Brain microvascular endothelial cell (primary cell): ENCODE data around the gene SLC40A1.
"Not testable (repeated sequence)": the region's sequence is repeated elsewhere in the genome, so short reads cannot be mapped to it uniquely, and the experiment has no call there.

Experiments
- DNase-seq: peaks from one replicate; pipeline ENCODE4 v3.0.0-alpha.2; 2020
- H3K27ac ChIP-seq: fragments of 250-450 bp; sonication (Bioruptor Pico); 2 replicates; pipeline ENCODE4 v1.5.1; 2020; ENCODE audit warnings: mild to moderate bottlenecking, moderate library complexity
- H3K27me3 ChIP-seq: fragments of 250-450 bp; sonication (Bioruptor Pico); replicated peaks from 2 replicates; pipeline ENCODE4 v1.5.1; 2020; ENCODE audit warnings: mild to moderate bottlenecking
- H3K36me3 ChIP-seq: fragments of 250-450 bp; sonication (Bioruptor Pico); replicated peaks from 2 replicates; pipeline ENCODE4 v1.5.1; 2020; ENCODE audit warnings: mild to moderate bottlenecking
- H3K4me3 ChIP-seq: 2 replicates; pipeline ENCODE4 v1.5.1; 2011; ENCODE audit warnings: low read depth, mild to moderate bottlenecking, control low read depth, low read length, moderate library complexity
- CTCF ChIP-seq: IDR thresholded peaks from 2 replicates; pipeline ENCODE4 v1.5.1; 2011; ENCODE audit warnings: low read depth, mild to moderate bottlenecking, moderate library complexity, low read length, control low read depth, inconsistent platforms; ENCODE audit errors: missing control alignments
- in situ Hi-C: cut with HindIII; loops from 2 replicates; pipeline ENCODE4 v1.10.0; 2017; ENCODE audit warnings: low sequenced_read_pairs, low pct_ligation_motif_present

SLC40A1 gene

GRCh38 chr2:189608795-189609422 is 28.3 kb upstream of the SLC40A1 start:
- Histone ChIP-seq H3K4me3 (no peak overlapping the region), H3K36me3 (no peaks in the 10 kb centered on the region), H3K27me3 (no peaks in the 10 kb centered on the region), H3K27ac (peak overlapping the region; percentile 63)
- in situ Hi-C loops = no loop called here
- no peak for DNase-seq
- TF ChIP-seq CTCF = no peak

- Histone ChIP-seq H3K36me3 (no peaks in the 10 kb centered on the region), H3K4me3 (no peak overlapping the region), H3K27ac (peak overlapping the region; percentile 63), H3K27me3 (no peaks in the 10 kb centered on the region)
- in situ Hi-C loops = no loop called here
- no peak for DNase-seq
- no peak for TF ChIP-seq CTCF
Measured at GRCh38 chr2:189608170-189608569, 27.6 kb upstream of the SLC40A1 start.

DNA sequence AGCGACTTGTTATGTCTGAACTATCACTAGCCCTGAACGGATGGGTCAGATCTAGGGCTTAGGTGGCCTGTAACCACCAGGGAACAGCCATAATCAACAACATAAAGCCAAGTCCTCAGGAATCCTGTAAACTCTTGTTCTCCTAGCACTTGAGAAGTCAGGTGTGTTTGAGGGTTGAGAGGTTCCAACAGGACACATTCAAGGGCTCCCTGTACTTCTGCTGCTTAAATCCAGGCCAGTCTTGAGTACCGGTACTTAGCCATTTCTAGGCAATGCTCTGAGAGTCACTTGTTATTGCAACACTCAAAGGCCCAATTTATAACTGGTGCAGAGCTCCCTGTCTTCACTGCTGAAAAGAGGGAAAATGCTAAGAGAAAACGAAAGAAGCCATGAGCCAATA is 21.6 kb upstream of the SLC40A1 start:
- Histone ChIP-seq H3K27ac (no peak overlapping the region), H3K27me3 (no peaks in the 10 kb centered on the region), H3K36me3 (no peaks in the 10 kb centered on the region), H3K4me3 (no peak overlapping the region)
- in situ Hi-C loops = no loop called here
- no peak for TF ChIP-seq CTCF
- no peak for DNase-seq

DNA sequence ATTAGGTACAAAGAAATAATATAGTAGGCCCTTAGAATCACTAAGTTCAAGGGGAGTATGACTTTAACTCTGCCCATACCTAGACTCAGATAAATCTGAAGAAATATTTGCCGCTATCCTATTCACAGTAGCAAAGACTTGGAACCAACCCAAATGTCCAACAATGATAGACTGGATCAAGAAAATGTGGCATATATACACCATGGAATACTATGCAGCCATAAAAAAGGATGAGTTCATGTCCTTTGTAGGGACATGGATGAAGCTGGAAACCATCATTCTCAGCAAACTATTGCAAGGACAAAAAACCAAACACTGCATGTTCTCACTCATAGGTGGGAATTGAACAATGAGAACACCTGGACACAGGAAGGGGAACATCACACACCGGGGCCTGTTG is 21.1 kb upstream of the SLC40A1 start:
- H3K4me3 ChIP-seq, H3K27me3 ChIP-seq, H3K36me3 ChIP-seq, in situ Hi-C loops, DNase-seq: not testable (repeated sequence)
- H3K27ac ChIP-seq = peak overlapping the region; percentile 35

DNA sequence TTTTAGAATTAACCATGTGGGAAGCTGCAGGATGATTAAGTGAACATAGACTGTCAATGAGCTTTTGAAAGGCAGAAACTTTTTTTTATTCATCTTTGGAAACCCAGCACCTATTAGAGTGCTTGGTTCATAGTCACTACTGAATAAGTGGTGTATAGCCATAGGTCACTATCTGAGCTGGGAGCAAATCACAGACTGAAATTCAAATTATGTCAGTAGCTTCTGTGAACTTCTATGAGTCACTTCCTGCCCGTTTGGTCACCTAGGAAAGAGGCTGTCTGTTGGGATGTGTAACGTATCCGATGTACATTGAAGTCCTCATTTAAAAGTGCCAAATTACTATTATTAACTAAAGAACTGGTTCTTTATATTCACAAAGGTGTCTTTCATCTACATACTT is 20.5 kb upstream of the SLC40A1 start:
- in situ Hi-C loops = no loop called here
- TF ChIP-seq CTCF = no peak
- peak; percentile 91 for DNase-seq
- no peaks in the 10 kb centered on the region for H3K36me3 ChIP-seq
- H3K27me3 ChIP-seq = no peaks in the 10 kb centered on the region
- H3K27ac ChIP-seq = peak overlapping the region; percentile 42
- H3K4me3 ChIP-seq = no peak overlapping the region

DNA sequence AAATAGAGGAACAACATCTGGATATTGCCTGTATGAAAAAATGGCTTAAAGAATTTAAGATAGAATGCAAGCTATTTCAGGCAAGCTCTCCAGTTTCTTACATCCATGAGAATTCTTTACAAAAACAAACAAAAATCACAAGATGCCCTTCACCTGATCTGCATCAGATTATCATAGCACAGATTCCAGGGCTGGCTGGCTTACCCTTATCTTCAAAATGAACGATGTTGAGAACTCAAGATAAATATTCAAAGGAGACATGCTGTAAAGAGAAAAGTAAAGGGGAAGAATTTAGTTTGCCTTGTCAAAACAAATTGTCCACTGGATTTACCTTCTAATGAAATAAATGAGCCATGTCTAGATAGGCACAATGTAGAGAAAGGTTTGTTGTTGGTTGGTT is 18.7 kb upstream of the SLC40A1 start:
- TF ChIP-seq CTCF = no peak
- Histone ChIP-seq H3K27ac (no peak overlapping the region), H3K4me3 (no peak overlapping the region), H3K36me3 (no peaks in the 10 kb centered on the region), H3K27me3 (no peaks in the 10 kb centered on the region)
- in situ Hi-C loops = no loop called here
- DNase-seq = no peak
